NCI-H524 (cell line): Measurements from ENCODE around the gene AEBP1.
A peak's percentile ranks its signal among the peaks of the same experiment; 100 is the strongest.

Experiments used
- DNase-seq, 2 experiments: peaks; one replicate each; lab custom pipeline; 2025; lab: John Stamatoyannopoulos, UW

AEBP1 gene

GRCh38 chr7:44142028-44142427, 37.9 kb downstream of the AEBP1 start:
- no peak for DNase-seq

GRCh38 chr7:44143646-44144250, 39.6 kb downstream of the AEBP1 start:
- no peak for DNase-seq

- no peak for DNase-seq
These were observed 40.4 kb downstream of the AEBP1 start for GRCh38 chr7:44144426-44144967.

GRCh38 chr7:44144968-44145478, 40.9 kb downstream of the AEBP1 start:
- DNase-seq = no peak

- DNase-seq = no peak
These were observed 41.4 kb downstream of the AEBP1 start for GRCh38 chr7:44145479-44145968.

- DNase-seq = peak; percentile 27 to 41
These were observed 42.1 kb downstream of the AEBP1 start for GRCh38 chr7:44145969-44146911.

GRCh38 chr7:44147026-44147991, 43.2 kb downstream of the AEBP1 start:
- DNase-seq = peak; percentile 79 to 93

- no peak for DNase-seq
These were observed 44.0 kb downstream of the AEBP1 start for GRCh38 chr7:44148166-44148565.

GRCh38 chr7:44148961-44149536, 44.9 kb downstream of the AEBP1 start:
- DNase-seq = peak; percentile 44 to 63

GRCh38 chr7:44149571-44150465, 45.7 kb downstream of the AEBP1 start:
- DNase-seq = peak; percentile 37 to 62

GRCh38 chr7:44150466-44150832, 46.3 kb downstream of the AEBP1 start:
- DNase-seq = peak; percentile 49 to 73

- peak; percentile 49 to 68 for DNase-seq
These were observed 47.1 kb downstream of the AEBP1 start for GRCh38 chr7:44150966-44151941.

GRCh38 chr7:44151956-44152355, 47.8 kb downstream of the AEBP1 start:
- DNase-seq = peak in 1 of 2 experiments; percentile 40

GRCh38 chr7:44152971-44153947, 49.1 kb downstream of the AEBP1 start:
- DNase-seq = peak in 1 of 2 experiments; percentile 41

- DNase-seq = no peak
These were observed 49.8 kb downstream of the AEBP1 start for GRCh38 chr7:44153948-44154335.

GRCh38 chr7:44154703-44155102, 50.6 kb downstream of the AEBP1 start:
- no peak for DNase-seq
